ENCODE data around the gene LAMA2.

The LAMA2 gene

GRCh38 chr6:129115471-129115870 is 232.5 kb downstream of the LAMA2 start:
- POLR2A ChIA-PET = no interaction called here
- CTCF ChIA-PET = interaction anchor here (0.6 kb wide), 1 partner anchor 40 kb away, joined by 6 read pairs; no protein-coding TSS in a partner anchor
- no peak for DNase-seq (ENCODE audit: extremely low spot score)
- no peak for TF ChIP-seq BHLHE40 (IDR thresholded peaks at IDR 0.05; ENCODE audit: borderline replicate concordance)
- TF ChIP-seq ARNT (IDR thresholded peaks at IDR 0.05) = no peak
- no peak for TF ChIP-seq CTBP1 (IDR thresholded peaks at IDR 0.05; ENCODE audit: borderline replicate concordance)
- TF ChIP-seq TARDBP (IDR thresholded peaks at IDR 0.05) = no peak
- no peak for TF ChIP-seq FOXA1 (IDR thresholded peaks at IDR 0.05)
- no peak for TF ChIP-seq LEF1 (IDR thresholded peaks at IDR 0.05; ENCODE audit: borderline replicate concordance)
- no peak for TF ChIP-seq FOXK2 (IDR thresholded peaks at IDR 0.05)
- no peak for TF ChIP-seq L3MBTL2 (conservative IDR thresholded peaks at IDR 0.05)
- TF ChIP-seq PKNOX1 (IDR thresholded peaks at IDR 0.05) = no peak
- no peak for TF ChIP-seq ELF4 (IDR thresholded peaks at IDR 0.05)

DNA sequence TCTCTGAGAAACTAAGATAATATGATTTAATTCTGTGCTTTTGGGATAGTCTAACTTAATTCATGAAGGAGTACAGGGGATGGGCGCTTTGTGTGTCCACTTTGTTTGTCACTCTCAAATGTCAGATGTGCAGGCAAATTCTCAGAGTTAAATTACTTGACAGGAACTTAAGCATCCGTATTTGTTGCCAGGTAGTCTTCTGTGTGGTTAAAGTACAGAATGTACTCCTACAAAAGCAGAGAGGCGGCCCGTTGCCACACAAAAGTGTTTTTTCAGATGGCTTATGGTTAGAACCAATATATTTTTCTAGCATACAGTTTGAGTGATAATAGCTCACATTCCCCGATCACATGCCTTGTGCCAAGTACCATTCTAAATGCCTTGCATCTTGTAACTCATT is 234.4 kb downstream of the LAMA2 start:
- no peak for DNase-seq (ENCODE audit: extremely low spot score)
- TF ChIP-seq ELF4 (IDR thresholded peaks at IDR 0.05) (no peak), SP1 (IDR thresholded peaks at IDR 0.05) (no peak), HDGF (IDR thresholded peaks at IDR 0.05; ENCODE audit: borderline replicate concordance) (no peak), FOXA1 (IDR thresholded peaks at IDR 0.05) (no peak), CTBP1 (IDR thresholded peaks at IDR 0.05; ENCODE audit: borderline replicate concordance) (no peak), FOXM1 (IDR thresholded peaks at IDR 0.05; ENCODE audit: borderline replicate concordance) (no peak), ARNT (IDR thresholded peaks at IDR 0.05) (no peak), LEF1 (IDR thresholded peaks at IDR 0.05; ENCODE audit: borderline replicate concordance) (no peak), SUZ12 (IDR thresholded peaks at IDR 0.05) (no peak), L3MBTL2 (conservative IDR thresholded peaks at IDR 0.05) (no peak), ZNF384 (IDR thresholded peaks at IDR 0.05) (no peak), TARDBP (IDR thresholded peaks at IDR 0.05) (no peak), PKNOX1 (IDR thresholded peaks at IDR 0.05) (no peak), NFRKB (IDR thresholded peaks at IDR 0.05) (no peak), FOXK2 (IDR thresholded peaks at IDR 0.05) (no peak), BHLHE40 (IDR thresholded peaks at IDR 0.05; ENCODE audit: borderline replicate concordance) (no peak)
- CTCF ChIA-PET = no interaction called here
- POLR2A ChIA-PET = no interaction called here

DNA sequence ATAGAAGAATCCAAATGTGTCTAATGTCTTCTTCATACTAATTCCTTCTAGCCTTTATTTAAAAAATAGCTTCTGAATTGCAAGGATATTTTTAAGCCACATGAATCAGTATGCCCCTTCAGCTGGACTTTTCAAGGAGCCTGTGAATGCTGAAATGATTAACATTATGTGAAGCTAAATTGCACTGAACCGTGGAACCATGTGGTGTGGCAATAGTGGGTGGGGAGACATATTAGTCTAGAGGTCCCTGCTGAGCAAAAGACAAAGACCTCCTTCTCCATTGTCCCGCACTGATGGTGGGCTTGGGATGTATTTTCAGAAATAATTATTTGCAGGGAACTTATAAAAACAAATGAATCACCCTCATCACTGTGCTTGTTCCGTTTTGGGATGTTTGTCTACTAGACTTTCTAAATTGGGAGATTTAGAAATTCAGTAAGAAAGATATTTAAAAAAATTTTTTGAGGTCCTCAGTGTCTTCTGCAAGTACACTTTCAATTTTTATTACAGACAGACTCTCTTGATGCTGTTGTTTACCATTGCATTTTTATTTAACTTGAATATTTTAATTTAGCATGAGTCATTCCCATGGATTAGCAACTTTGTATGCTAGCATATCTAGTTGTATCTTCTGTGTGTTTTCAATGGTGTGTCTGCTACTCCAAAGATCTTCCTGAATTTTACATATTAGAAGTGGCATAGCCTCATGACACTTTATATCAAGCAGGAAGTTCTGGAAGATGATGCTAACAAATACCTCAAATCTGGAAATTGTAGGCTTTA is 238.1 kb downstream of the LAMA2 start:
- CTCF ChIA-PET = interaction anchor here (0.6 kb wide), 1 partner anchor 11 kb away, joined by 3 read pairs; no protein-coding TSS in a partner anchor
- POLR2A ChIA-PET = no interaction called here

DNA sequence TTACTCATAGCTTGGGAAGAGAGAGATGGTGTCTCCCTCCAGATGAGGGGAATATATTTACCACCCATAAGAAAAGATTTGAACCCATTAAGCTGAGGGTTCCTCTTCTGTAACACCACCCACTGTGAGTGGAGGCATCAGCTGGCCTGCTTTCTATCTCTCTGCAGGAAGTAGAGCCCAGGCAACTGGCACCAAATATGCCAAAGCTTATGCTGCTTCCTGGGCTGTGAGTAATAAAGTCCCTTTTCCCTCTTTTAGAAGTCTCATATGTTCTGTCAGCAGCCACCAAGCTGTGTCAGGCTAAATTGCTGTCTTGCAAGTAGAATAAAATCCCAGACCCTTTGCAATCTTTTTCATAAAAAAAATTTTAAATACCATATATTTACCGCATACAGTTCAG is 241.4 kb downstream of the LAMA2 start:
- DNase-seq (ENCODE audit: extremely low spot score) = no peak
- ChIA-PET CTCF (no interaction called here), POLR2A (no interaction called here)
- TF ChIP-seq HDGF (IDR thresholded peaks at IDR 0.05; ENCODE audit: borderline replicate concordance) = no peak
- TF ChIP-seq NFRKB (IDR thresholded peaks at IDR 0.05) = no peak
- no peak for TF ChIP-seq FOXK2 (IDR thresholded peaks at IDR 0.05)
- no peak for TF ChIP-seq ZNF384 (IDR thresholded peaks at IDR 0.05)
- no peak for TF ChIP-seq FOXM1 (IDR thresholded peaks at IDR 0.05; ENCODE audit: borderline replicate concordance)
- no peak for TF ChIP-seq TARDBP (IDR thresholded peaks at IDR 0.05)
- no peak for TF ChIP-seq LEF1 (IDR thresholded peaks at IDR 0.05; ENCODE audit: borderline replicate concordance)
- no peak for TF ChIP-seq SP1 (IDR thresholded peaks at IDR 0.05)
- no peak for TF ChIP-seq ELF4 (IDR thresholded peaks at IDR 0.05)
- no peak for TF ChIP-seq FOXA1 (IDR thresholded peaks at IDR 0.05)
- TF ChIP-seq L3MBTL2 (conservative IDR thresholded peaks at IDR 0.05) = no peak

More for the DNA sequence above, 238.1 kb downstream of the LAMA2 start:
- DNase-seq (ENCODE audit: extremely low spot score) = no peak
- no peak for TF ChIP-seq ARNT (IDR thresholded peaks at IDR 0.05)
- TF ChIP-seq LEF1 (IDR thresholded peaks at IDR 0.05; ENCODE audit: borderline replicate concordance) = no peak
- TF ChIP-seq SP1 (IDR thresholded peaks at IDR 0.05) = no peak
- no peak for TF ChIP-seq CTBP1 (IDR thresholded peaks at IDR 0.05; ENCODE audit: borderline replicate concordance)
- no peak for TF ChIP-seq FOXA1 (IDR thresholded peaks at IDR 0.05)
- no peak for TF ChIP-seq TARDBP (IDR thresholded peaks at IDR 0.05)
- no peak for TF ChIP-seq ELF4 (IDR thresholded peaks at IDR 0.05)
- no peak for TF ChIP-seq PKNOX1 (IDR thresholded peaks at IDR 0.05)
- TF ChIP-seq SUZ12 (IDR thresholded peaks at IDR 0.05) = no peak
- TF ChIP-seq L3MBTL2 (conservative IDR thresholded peaks at IDR 0.05) = no peak
- no peak for TF ChIP-seq ZNF384 (IDR thresholded peaks at IDR 0.05)
- TF ChIP-seq HDGF (IDR thresholded peaks at IDR 0.05; ENCODE audit: borderline replicate concordance) = no peak
- TF ChIP-seq FOXM1 (IDR thresholded peaks at IDR 0.05; ENCODE audit: borderline replicate concordance) = no peak
- no peak for TF ChIP-seq BHLHE40 (IDR thresholded peaks at IDR 0.05; ENCODE audit: borderline replicate concordance)

- no peak for DNase-seq (ENCODE audit: extremely low spot score)
- ChIA-PET POLR2A (no interaction called here), CTCF (interaction anchor here (0.6 kb wide), 1 partner anchor 33 kb away, joined by 4 read pairs; no protein-coding TSS in a partner anchor)
- TF ChIP-seq FOXK2 (IDR thresholded peaks at IDR 0.05) (no peak), L3MBTL2 (conservative IDR thresholded peaks at IDR 0.05) (no peak), ZNF384 (IDR thresholded peaks at IDR 0.05) (no peak), SUZ12 (IDR thresholded peaks at IDR 0.05) (no peak)
Observed at GRCh38 chr6:129130106-129130505, 247.2 kb downstream of the LAMA2 start.
